Liver (tissue), 9 donors: ENCODE measurements around the gene ZC3H7B. TPM values are rescaled to one million over a fixed set of nuclear protein-coding genes. Genes with fewer than 3 reads are reported as not detected.

Experiments used
- DNase-seq: peaks from one replicate; pipeline ENCODE4 v3.0.0-alpha.2; 2017; ENCODE audit warnings: low spot score
- H3K27ac ChIP-seq, 2 donors: one replicate each; pipeline ENCODE4 v1.7.0; 2013; ENCODE audit warnings: inconsistent platforms in 2 of 2, low read length in 2 of 2, control low read depth in 1 of 2, low read depth in 1 of 2, mild to moderate bottlenecking in 1 of 2
- H3K27me3 ChIP-seq, 4 donors: one replicate each; pipeline versions ENCODE4 v1.6.1 to v1.7.0; 2013; ENCODE audit warnings: low read length in 3 of 4, inconsistent platforms in 1 of 4, mild to moderate bottlenecking in 1 of 4, moderate library complexity in 1 of 4; ENCODE audit not compliant: control insufficient read depth in 4 of 4, insufficient read depth in 4 of 4
- H3K36me3 ChIP-seq, 4 donors: one replicate each; pipeline versions ENCODE4 v1.6.1 to v1.7.0; 2013; ENCODE audit warnings: low read length in 3 of 4, mild to moderate bottlenecking in 3 of 4, low read depth in 1 of 4, moderate library complexity in 1 of 4; ENCODE audit not compliant: control insufficient read depth in 4 of 4, insufficient read depth in 3 of 4
- H3K4me1 ChIP-seq, 4 donors: one replicate each; pipeline versions ENCODE4 v1.6.1 to v1.7.0; 2013; ENCODE audit warnings: low read length in 3 of 4, mild to moderate bottlenecking in 3 of 4, moderate library complexity in 1 of 4; ENCODE audit not compliant: control insufficient read depth in 4 of 4, insufficient read depth in 4 of 4
- H3K4me3 ChIP-seq, 3 donors: one replicate each; pipeline versions ENCODE4 v1.6.1 to v1.7.0; 2013; ENCODE audit warnings: low read length in 3 of 3, control low read depth in 1 of 3, low read depth in 1 of 3, mild to moderate bottlenecking in 1 of 3
- H3K9ac ChIP-seq, 2 donors: one replicate each; pipeline ENCODE4 v1.7.0; 2013; ENCODE audit warnings: low read length in 2 of 2, mild to moderate bottlenecking in 2 of 2, moderate library complexity in 2 of 2, control low read depth in 1 of 2, low read depth in 1 of 2
- H3K9me3 ChIP-seq, 4 donors: one replicate each; pipeline versions ENCODE4 v1.6.1 to v1.7.0; 2013; ENCODE audit warnings: low read length in 3 of 4; ENCODE audit not compliant: control insufficient read depth in 4 of 4
- ATF3 ChIP-seq: IDR thresholded peaks from 2 replicates; pipeline ENCODE4 v1.6.1; 2016; ENCODE audit warnings: antibody characterized with exemption
- CTCF ChIP-seq: fragments of 150-350 bp; IDR thresholded peaks from 2 replicates; pipeline ENCODE4 v1.5.1; 2017; ENCODE audit warnings: improper control_type of control experiment, low read depth, low read length; ENCODE audit not compliant: missing input control
- EGR1 ChIP-seq, 2 donors: IDR thresholded peaks; 2 replicates each; pipeline ENCODE4 v1.6.1; 2016 to 2018; ENCODE audit warnings: antibody characterized with exemption in 2 of 2, low read depth in 2 of 2
- FOXA1 ChIP-seq: IDR thresholded peaks from 2 replicates; pipeline ENCODE4 v1.6.1; 2016; ENCODE audit warnings: antibody characterized with exemption
- FOXA2 ChIP-seq: IDR thresholded peaks from 2 replicates; pipeline ENCODE4 v1.6.1; 2016; ENCODE audit warnings: antibody characterized with exemption
- GABPA ChIP-seq, 2 donors: IDR thresholded peaks in 1 of 2; conservative IDR thresholded peaks in 1 of 2; 2 replicates each; pipeline ENCODE4 v1.6.1; 2016; ENCODE audit warnings: antibody characterized with exemption in 2 of 2, mild to moderate bottlenecking in 1 of 2, moderate library complexity in 1 of 2
- HNF4A ChIP-seq, 2 donors: conservative IDR thresholded peaks; 2 replicates each; pipeline ENCODE4 v1.6.1; 2016; ENCODE audit warnings: antibody characterized with exemption in 2 of 2, mild to moderate bottlenecking in 2 of 2
- HNF4G ChIP-seq: IDR thresholded peaks from 2 replicates; pipeline ENCODE4 v1.6.1; 2016; ENCODE audit warnings: antibody characterized with exemption
- JUND ChIP-seq, 2 donors: IDR thresholded peaks; 2 replicates each; pipeline ENCODE4 v1.6.1; 2016; ENCODE audit warnings: antibody characterized with exemption in 2 of 2
- MAX ChIP-seq: IDR thresholded peaks from 2 replicates; pipeline ENCODE4 v1.6.1; 2016; ENCODE audit warnings: antibody characterized with exemption
- NR2F2 ChIP-seq: IDR thresholded peaks from 2 replicates; pipeline ENCODE4 v1.6.1; 2016; ENCODE audit warnings: antibody characterized with exemption
- RAD21 ChIP-seq, 2 donors: IDR thresholded peaks; 2 replicates each; pipeline ENCODE4 v1.6.1; 2016; ENCODE audit warnings: antibody characterized with exemption in 2 of 2, mild to moderate bottlenecking in 2 of 2
- REST ChIP-seq: IDR thresholded peaks from 2 replicates; pipeline ENCODE4 v1.6.1; 2016; ENCODE audit warnings: antibody characterized with exemption, mild to moderate bottlenecking
- RXRA ChIP-seq, 2 donors: IDR thresholded peaks; 2 replicates each; pipeline ENCODE4 v1.6.1; 2017 to 2018; ENCODE audit warnings: antibody characterized with exemption in 2 of 2, mild to moderate bottlenecking in 1 of 2
- SP1 ChIP-seq: IDR thresholded peaks from 2 replicates; pipeline ENCODE4 v1.6.1; 2018; ENCODE audit warnings: antibody characterized with exemption, mild to moderate bottlenecking
- TAF1 ChIP-seq: conservative IDR thresholded peaks from 2 replicates; pipeline ENCODE4 v1.6.1; 2016; ENCODE audit warnings: antibody characterized with exemption, mild to moderate bottlenecking
- YY1 ChIP-seq: IDR thresholded peaks from 2 replicates; pipeline ENCODE4 v1.6.1; 2016; ENCODE audit warnings: antibody characterized with exemption, mild to moderate bottlenecking
- ZBTB33 ChIP-seq: IDR thresholded peaks from 2 replicates; pipeline ENCODE4 v1.6.1; 2016; ENCODE audit warnings: antibody characterized with exemption
- WGBS: extraction: QIAGEN DNeasy Blood & Tissue Kit; methylation state at CpG from one replicate; pipeline ENCODE4 v1.1.7; 2013; 5-methylcytosine and 5-hydroxymethylcytosine counted together
- polyA plus RNA-seq, 2 donors: library from polyadenylated mRNA; stranded (reverse) in 1 of 2; unstranded in 1 of 2; fragments of 200-250 nt in 1 of 2; fragments of >200 nt in 1 of 2; fragmentation: Nextera tagmentation in 1 of 2; extraction: Ambion mirVana in 1 of 2; gene quantifications; one replicate each; pipeline versions ENCODE4 v1.2.1 to v1.2.3, GENCODE V29; 2013 to 2015
- total RNA-seq, 2 donors: library from RNA; depleted of rRNA; stranded (reverse); fragments of >200 nt; gene quantifications; one replicate each; pipeline ENCODE4 v1.2.3, GENCODE V29; 2014
- donor health status: healthy.
- donor health status: healthy.
- donor health status: healthy.
- donor health status: healthy.
- donor health status: healthy.

The ZC3H7B gene
- total and polyA plus RNA-seq, 4 donors: 6.6 to 50.2 (median 26.1) TPM

- Histone ChIP-seq H3K36me3 (no peaks in the 10 kb centered on the region), H3K27me3 (no peaks in the 10 kb centered on the region), H3K4me1 (peaks cover 2 to 29% (median 17%) of the 10 kb centered on the region in 4 donors), H3K9ac (no peak overlapping the region), H3K27ac (no peak overlapping the region), H3K9me3 (no peaks in the 10 kb centered on the region), H3K4me3 (no peak overlapping the region)
- peak; percentile 82 for DNase-seq
- TF ChIP-seq FOXA1 (no peak), SP1 (peak; percentile 70), RAD21 (IDR thresholded peaks at IDR 0.05) (peak; percentile 99 to 100), GABPA (IDR thresholded peaks at IDR 0.05 in 1 of 2, conservative IDR thresholded peaks at IDR 0.05 in 1 of 2) (no peak), ATF3 (no peak), ZBTB33 (no peak), TAF1 (no peak), RXRA (IDR thresholded peaks at IDR 0.05) (peak; percentile 60 to 84), REST (no peak), EGR1 (IDR thresholded peaks at IDR 0.05; ENCODE audit: low read depth in 2 of 2) (no peak), HNF4A (conservative IDR thresholded peaks at IDR 0.05) (peak; percentile 53 to 75), HNF4G (no peak), FOXA2 (no peak), NR2F2 (peak; percentile 56), CTCF (peak; percentile 96), YY1 (no peak), JUND (IDR thresholded peaks at IDR 0.05) (no peak), MAX (no peak)
- 17% methylated on average over 18 of the region's 18 CpGs for WGBS
Observed at GRCh38 chr22:41403532-41404318, 102.4 kb downstream of the ZC3H7B start.
